Gastrocnemius medialis (tissue), 4 donors: ENCODE results near the gene SLC8A3.

Experiments used
- CTCF ChIP-seq, 5 experiments: fragments of 450-650 bp in 3 of 5; fragments of 200-600 bp in 2 of 5; sonication (generic) in 2 of 5; IDR thresholded peaks in 4 of 5; conservative IDR thresholded peaks in 1 of 5; 1 replicate in 4 of 5; 2 replicates in 1 of 5; pipeline ENCODE4 v1.5.1; 2016 to 2019; ENCODE audit warnings: antibody characterized with exemption in 5 of 5, mild to moderate bottlenecking in 3 of 5, moderate library complexity in 3 of 5
- POLR2A ChIP-seq, 2 donors: fragments of 450-650 bp; IDR thresholded peaks; one replicate each; pipeline ENCODE4 v1.6.1; 2017; ENCODE audit warnings: antibody characterized with exemption in 2 of 2, mild to moderate bottlenecking in 2 of 2, moderate library complexity in 2 of 2

GRCh38 chr14:70107309-70107708, 81.4 kb downstream of the SLC8A3 start:
- TF ChIP-seq CTCF (IDR thresholded peaks at IDR 0.05 in 4 of 5, conservative IDR thresholded peaks at IDR 0.05 in 1 of 5) (no peak), POLR2A (IDR thresholded peaks at IDR 0.05) (no peak)
